Gastroesophageal sphincter (tissue), 4 donors: ENCODE measurements around the gene SLC51B. TPM values are rescaled to one million over a fixed set of nuclear protein-coding genes. Genes with fewer than 3 reads are reported as not detected.

Experiments used
- ATAC-seq: fragments of 150-250 bp; one replicate; pipeline ENCODE4 v1.9.1; 2016; ENCODE audit warnings: mild to moderate bottlenecking, moderate library complexity
- H3K27ac ChIP-seq, 4 donors: fragments of 200-600 bp; sonication (generic) in 3 of 4; 1 replicate in 3 of 4; 2 replicates in 1 of 4; pipeline ENCODE4 v1.5.1; 2016 to 2019
- H3K27me3 ChIP-seq: fragments of 200-600 bp; sonication (generic); one replicate; pipeline ENCODE4 v1.5.1; 2019
- H3K36me3 ChIP-seq, 2 donors: fragments of 200-600 bp; sonication (generic); one replicate each; pipeline ENCODE4 v1.5.1; 2019; ENCODE audit warnings: control low read depth in 1 of 2
- H3K4me1 ChIP-seq, 3 donors: fragments of 200-600 bp; sonication (generic); 1 replicate in 2 of 3; 2 replicates in 1 of 3; pipeline ENCODE4 v1.5.1; 2016 to 2019; ENCODE audit warnings: control low read depth in 2 of 3
- H3K4me3 ChIP-seq, 2 donors: fragments of 200-600 bp; sonication (generic); one replicate each; pipeline ENCODE4 v1.5.1; 2019; ENCODE audit warnings: mild to moderate bottlenecking in 1 of 2, moderate library complexity in 1 of 2
- H3K9me3 ChIP-seq, 3 donors: fragments of 200-600 bp; sonication (generic); one replicate each; pipeline ENCODE4 v1.5.1; 2017 to 2019; ENCODE audit warnings: control low read depth in 2 of 3
- EP300 ChIP-seq: sonication (generic); formaldehyde crosslinking; IDR thresholded peaks from one replicate; pipeline ENCODE4 v1.6.1; 2017; ENCODE audit warnings: antibody characterized with exemption, mild to moderate bottlenecking
- POLR2A ChIP-seq, 2 donors: fragments of 450-650 bp; IDR thresholded peaks; one replicate each; pipeline ENCODE4 v1.6.1; 2017; ENCODE audit warnings: antibody characterized with exemption in 2 of 2, mild to moderate bottlenecking in 2 of 2, moderate library complexity in 1 of 2
- POLR2AphosphoS5 ChIP-seq: sonication (generic); formaldehyde crosslinking; IDR thresholded peaks from one replicate; pipeline ENCODE4 v1.6.1; 2017; ENCODE audit warnings: antibody characterized with exemption
- WGBS, 2 donors: methylation state at CpG; one replicate each; pipeline ENCODE4 v1.1.5; 2018; ENCODE audit warnings: low coverage in 1 of 2; 5-methylcytosine and 5-hydroxymethylcytosine counted together
- total RNA-seq, 4 donors: library from RNA; depleted of rRNA; stranded (reverse); fragments of >200 nt; gene quantifications; one replicate each; pipeline ENCODE4 v1.1.0, GENCODE V29; 2016
- TF ChIP-seq, protein P1 (sequence below), 4 experiments: fragments of 200-600 bp in 2 of 4; fragments of 450-650 bp in 2 of 4; sonication (generic) in 1 of 4; IDR thresholded peaks; one replicate each; pipeline ENCODE4 v1.5.1; 2017 to 2019; ENCODE audit warnings: antibody characterized with exemption in 4 of 4, mild to moderate bottlenecking in 2 of 4, moderate library complexity in 2 of 4

SLC51B gene
- total RNA-seq, 4 donors from 2014 or later = not detected

DNA sequence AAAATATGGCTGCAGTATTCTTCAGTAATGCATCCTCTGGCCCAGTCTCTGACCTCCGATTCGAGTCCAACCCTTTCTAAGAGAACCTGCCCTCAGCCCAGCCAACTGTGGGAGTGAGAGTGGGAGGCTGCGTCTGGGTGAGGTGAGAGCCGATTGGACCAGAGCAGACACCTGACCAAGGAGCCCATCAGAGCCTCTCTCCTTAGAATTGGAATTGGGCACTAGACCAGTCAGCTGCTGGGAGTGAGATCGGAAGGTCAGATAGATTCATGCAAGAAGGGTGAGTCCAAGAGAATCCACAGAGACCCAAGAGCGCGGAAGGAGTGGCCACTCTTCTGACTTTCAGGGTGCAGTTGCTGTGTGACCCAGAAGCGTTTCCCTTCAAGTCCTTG, 12.4 kb downstream of the SLC51B start:
- peaks cover 0 to 72% of the 10 kb centered on the region in 2 donors for H3K36me3 ChIP-seq
- H3K27ac ChIP-seq = peak overlapping the region in 3 of 4 donors; percentile 74 to 95 (median 93)
- H3K9me3 ChIP-seq = no peaks in the 10 kb centered on the region
- H3K4me1 ChIP-seq = peaks cover 4 to 89% (median 27%) of the 10 kb centered on the region in 3 donors
- ATAC-seq = no peak
- H3K4me3 ChIP-seq = no peak overlapping the region
- no peaks in the 10 kb centered on the region for H3K27me3 ChIP-seq
- 84% methylated on average over 3 of the region's 8 CpGs; no CpG with 5 or more reads in 1 of the 2 donors for WGBS, 2 donors
- TF ChIP-seq, protein P1, sequence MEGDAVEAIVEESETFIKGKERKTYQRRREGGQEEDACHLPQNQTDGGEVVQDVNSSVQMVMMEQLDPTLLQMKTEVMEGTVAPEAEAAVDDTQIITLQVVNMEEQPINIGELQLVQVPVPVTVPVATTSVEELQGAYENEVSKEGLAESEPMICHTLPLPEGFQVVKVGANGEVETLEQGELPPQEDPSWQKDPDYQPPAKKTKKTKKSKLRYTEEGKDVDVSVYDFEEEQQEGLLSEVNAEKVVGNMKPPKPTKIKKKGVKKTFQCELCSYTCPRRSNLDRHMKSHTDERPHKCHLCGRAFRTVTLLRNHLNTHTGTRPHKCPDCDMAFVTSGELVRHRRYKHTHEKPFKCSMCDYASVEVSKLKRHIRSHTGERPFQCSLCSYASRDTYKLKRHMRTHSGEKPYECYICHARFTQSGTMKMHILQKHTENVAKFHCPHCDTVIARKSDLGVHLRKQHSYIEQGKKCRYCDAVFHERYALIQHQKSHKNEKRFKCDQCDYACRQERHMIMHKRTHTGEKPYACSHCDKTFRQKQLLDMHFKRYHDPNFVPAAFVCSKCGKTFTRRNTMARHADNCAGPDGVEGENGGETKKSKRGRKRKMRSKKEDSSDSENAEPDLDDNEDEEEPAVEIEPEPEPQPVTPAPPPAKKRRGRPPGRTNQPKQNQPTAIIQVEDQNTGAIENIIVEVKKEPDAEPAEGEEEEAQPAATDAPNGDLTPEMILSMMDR (IDR thresholded peaks at IDR 0.05) = no peak
- TF ChIP-seq POLR2A (IDR thresholded peaks at IDR 0.05) (no peak), EP300 (no peak)

DNA sequence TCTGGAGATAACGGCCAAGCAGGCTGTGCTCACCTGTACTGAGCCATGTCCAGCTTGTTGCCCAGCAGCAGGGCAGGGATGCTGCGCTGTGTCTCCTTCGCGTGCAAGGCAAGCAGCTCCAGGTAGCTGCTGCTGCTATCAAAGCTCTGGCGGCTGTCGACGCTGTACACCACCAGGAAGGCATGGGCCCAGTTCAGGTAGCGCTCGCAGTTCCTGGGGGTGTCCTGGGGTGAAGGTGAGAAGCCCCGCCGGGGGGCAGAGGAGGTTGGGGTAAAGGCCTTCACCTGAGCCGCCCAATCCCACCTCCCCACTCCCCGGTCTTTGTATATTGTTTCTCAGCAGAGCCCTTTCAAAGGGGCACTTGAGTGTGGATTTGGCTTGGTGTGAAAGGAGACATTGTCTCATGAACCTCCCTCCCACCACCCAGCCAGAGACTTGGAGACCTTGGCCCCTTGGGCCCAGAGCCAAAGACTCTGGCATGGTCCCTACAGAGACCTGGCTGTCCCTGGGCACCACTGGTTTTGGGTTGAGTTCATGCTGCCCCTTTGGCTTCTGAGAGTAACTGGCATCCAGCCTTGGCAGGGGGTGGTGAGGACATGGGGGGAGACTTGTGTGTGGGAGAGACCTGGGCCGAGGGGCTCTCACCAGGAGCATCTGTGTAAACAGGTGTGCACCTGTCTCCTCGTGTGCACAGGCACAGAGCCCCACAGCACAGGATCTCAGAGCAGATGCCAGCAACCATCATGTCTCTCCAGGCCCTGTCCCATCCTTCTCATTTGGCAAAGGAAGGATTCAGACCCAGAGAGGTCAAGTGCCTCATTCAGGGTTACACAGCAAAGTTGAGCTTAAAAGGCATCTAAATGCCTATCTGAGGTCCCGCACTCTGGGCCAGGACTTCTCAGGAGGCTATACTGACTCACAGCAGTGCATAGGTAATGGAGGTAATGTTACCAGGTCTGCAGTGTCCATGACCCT, 13.5 kb downstream of the SLC51B start:
- WGBS, 2 donors = 88% methylated on average over 11 of the region's 16 CpGs; no CpG with 5 or more reads in 1 of the 2 donors
- H3K36me3 ChIP-seq = peaks cover 0 to 66% of the 10 kb centered on the region in 2 donors
- H3K4me1 ChIP-seq = peaks cover 4 to 100% (median 38%) of the 10 kb centered on the region in 3 donors
- H3K9me3 ChIP-seq = no peaks in the 10 kb centered on the region
- no peak for ATAC-seq
- no peak overlapping the region for H3K4me3 ChIP-seq
- no peaks in the 10 kb centered on the region for H3K27me3 ChIP-seq
- TF ChIP-seq, protein P1 (IDR thresholded peaks at IDR 0.05) = no peak
- TF ChIP-seq POLR2A (IDR thresholded peaks at IDR 0.05) (no peak), POLR2AphosphoS5 (no peak), EP300 (no peak)
- peak overlapping the region; percentile 74 to 99 (median 94) for H3K27ac ChIP-seq

DNA sequence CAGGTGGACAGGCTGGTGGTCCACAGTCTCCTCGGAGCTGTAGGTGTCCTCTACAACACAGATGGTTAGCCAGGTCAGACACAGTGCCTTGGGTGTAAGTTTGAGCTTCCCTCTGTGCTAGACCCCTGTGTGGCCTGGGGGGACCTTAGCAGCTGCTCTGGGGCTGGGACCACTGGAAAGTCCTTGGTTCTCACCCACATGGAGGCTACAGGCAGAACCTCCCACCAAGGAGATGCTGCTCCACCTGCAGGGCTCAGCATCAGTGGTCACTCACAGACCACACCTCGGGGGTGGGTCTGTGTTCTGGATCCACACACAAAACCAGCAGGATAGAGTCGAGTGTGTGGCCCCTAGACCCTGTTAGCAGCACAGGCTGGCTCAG, 14.2 kb downstream of the SLC51B start:
- Histone ChIP-seq H3K27me3 (no peaks in the 10 kb centered on the region), H3K4me3 (no peak overlapping the region), H3K36me3 (peaks cover 0 to 61% of the 10 kb centered on the region in 2 donors), H3K9me3 (no peaks in the 10 kb centered on the region), H3K27ac (peak overlapping the region; percentile 74 to 99 (median 94)), H3K4me1 (peaks cover 4 to 100% (median 41%) of the 10 kb centered on the region in 3 donors)
- ATAC-seq = no peak
- no peak for TF ChIP-seq EP300
- TF ChIP-seq POLR2AphosphoS5 = no peak
- TF ChIP-seq, protein P1 (IDR thresholded peaks at IDR 0.05) = no peak
- no peak for TF ChIP-seq POLR2A (IDR thresholded peaks at IDR 0.05)
- 83% methylated on average over 1 of the region's 3 CpGs; no CpG with 5 or more reads in 1 of the 2 donors for WGBS, 2 donors

DNA sequence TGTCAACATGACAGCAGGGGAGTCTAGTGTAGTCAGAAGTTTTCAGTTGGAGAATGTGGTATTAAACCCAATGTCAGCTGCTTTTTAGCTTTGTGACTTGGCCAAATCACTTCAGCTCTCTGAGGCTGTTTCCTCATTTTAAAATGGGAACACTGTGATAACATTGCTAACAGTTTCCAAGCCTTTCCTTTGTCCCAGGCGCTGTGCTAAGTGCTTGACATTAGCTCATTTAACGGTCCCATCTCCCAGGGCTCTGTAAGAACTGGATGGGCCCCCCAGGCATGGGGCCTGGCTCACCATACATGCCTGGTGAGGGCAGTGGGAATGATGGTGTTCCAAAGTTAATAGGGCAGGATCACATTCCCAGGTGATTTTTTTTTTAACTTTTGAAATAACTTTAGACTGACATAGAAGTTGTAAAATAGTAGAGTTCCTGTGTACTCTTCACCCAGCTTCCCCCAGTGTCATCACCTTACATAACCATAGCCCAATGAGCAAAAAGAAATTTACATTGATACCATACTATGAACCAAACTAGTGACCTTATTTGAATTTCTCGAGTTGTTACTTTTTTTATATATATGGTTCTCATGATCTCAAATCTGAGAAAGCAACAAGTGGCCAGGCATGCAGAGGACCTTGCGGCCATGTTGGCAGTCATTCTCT, 14.9 kb downstream of the SLC51B start:
- Histone ChIP-seq H3K27ac (peak overlapping the region; percentile 74 to 99 (median 94)), H3K4me3 (no peak overlapping the region), H3K4me1 (peaks cover 4 to 100% (median 38%) of the 10 kb centered on the region in 3 donors), H3K27me3 (no peaks in the 10 kb centered on the region), H3K36me3 (peaks cover 0 to 56% of the 10 kb centered on the region in 2 donors), H3K9me3 (no peaks in the 10 kb centered on the region)
- 46 to 51% methylated on average over 2 to 4 of the region's 4 CpGs for WGBS, 2 donors
- no peak for ATAC-seq
- TF ChIP-seq POLR2AphosphoS5 = no peak
- no peak for TF ChIP-seq POLR2A (IDR thresholded peaks at IDR 0.05)

DNA sequence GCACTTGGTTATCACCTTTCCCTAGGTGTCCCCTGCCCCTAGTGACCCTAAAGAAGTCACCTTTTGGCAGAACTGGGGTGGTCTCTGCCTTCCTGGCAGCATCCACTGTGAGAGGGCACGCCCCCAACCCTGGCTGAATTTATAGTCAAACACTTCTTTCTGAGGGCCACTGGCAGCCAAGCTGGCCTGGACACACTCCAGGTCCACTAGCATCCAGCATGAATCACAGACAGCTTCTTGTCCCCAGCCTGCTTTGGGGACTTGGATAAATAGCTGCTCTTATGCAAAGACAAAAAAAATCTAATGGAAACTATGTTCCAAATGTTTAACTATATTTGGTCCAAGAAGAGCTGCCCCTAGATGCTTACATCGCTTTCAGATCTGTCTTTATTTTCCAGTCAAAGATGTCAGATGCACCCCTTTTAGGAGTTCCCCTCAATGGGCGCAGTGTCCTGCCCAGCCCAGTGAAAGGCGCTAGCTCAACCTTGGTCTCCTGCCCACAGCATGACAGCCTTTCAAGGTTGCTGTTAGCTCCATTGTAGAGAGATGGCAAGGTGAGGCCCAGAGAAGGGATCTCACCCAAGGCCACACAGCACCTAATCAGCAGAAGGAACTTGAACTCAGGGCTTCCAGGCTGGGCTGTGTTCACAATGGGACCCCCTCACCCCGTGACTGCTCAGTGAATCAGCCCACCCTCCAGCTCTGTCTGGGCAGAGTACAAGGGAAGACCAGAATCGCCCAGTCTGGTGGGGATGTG, 15.6 kb downstream of the SLC51B start:
- Histone ChIP-seq H3K36me3 (peaks cover 0 to 51% of the 10 kb centered on the region in 2 donors), H3K4me3 (no peak overlapping the region), H3K27me3 (no peaks in the 10 kb centered on the region), H3K4me1 (peaks cover 4 to 100% (median 34%) of the 10 kb centered on the region in 3 donors), H3K9me3 (no peaks in the 10 kb centered on the region), H3K27ac (peak overlapping the region; percentile 74 to 99 (median 94))
- 31 to 40% methylated on average over 1 to 3 of the region's 6 CpGs for WGBS, 2 donors
- TF ChIP-seq, protein P1 (IDR thresholded peaks at IDR 0.05) = no peak
- TF ChIP-seq POLR2A (IDR thresholded peaks at IDR 0.05) (no peak), POLR2AphosphoS5 (no peak), EP300 (no peak)
- no peak for ATAC-seq
